ENCODE results near the gene ADRB2.

Gene ADRB2

GRCh38 chr5:148831590-148832565 is 5.5 kb downstream of the ADRB2 start:
- DNase-seq (ENCODE audit: low read depth in 3 of 3): no peak

- DNase-seq (ENCODE audit: low read depth in 3 of 3): no peak
These were observed 6.7 kb downstream of the ADRB2 start for GRCh38 chr5:148833122-148833521.

GRCh38 chr5:148833925-148834324 is 7.5 kb downstream of the ADRB2 start:
- DNase-seq (ENCODE audit: low read depth in 3 of 3): no peak

- DNase-seq (ENCODE audit: low read depth in 3 of 3): no peak
These were observed 8.3 kb downstream of the ADRB2 start for GRCh38 chr5:148834689-148835088.

- DNase-seq (ENCODE audit: low read depth in 3 of 3): no peak
These were observed 10.2 kb downstream of the ADRB2 start for GRCh38 chr5:148836272-148837250.

- no peak for DNase-seq (ENCODE audit: low read depth in 3 of 3)
These were observed 11.0 kb downstream of the ADRB2 start for GRCh38 chr5:148837383-148837782.

- no peak for DNase-seq (ENCODE audit: low read depth in 3 of 3)
These were observed 11.9 kb downstream of the ADRB2 start for GRCh38 chr5:148838357-148838756.

GRCh38 chr5:148839960-148840359 is 13.5 kb downstream of the ADRB2 start:
- DNase-seq (ENCODE audit: low read depth in 3 of 3): no peak

- DNase-seq (ENCODE audit: low read depth in 3 of 3): no peak
These were observed 14.1 kb downstream of the ADRB2 start for GRCh38 chr5:148840531-148840930.

GRCh38 chr5:148841519-148841918 is 15.1 kb downstream of the ADRB2 start:
- DNase-seq (ENCODE audit: low read depth in 3 of 3): no peak

- no peak for DNase-seq (ENCODE audit: low read depth in 3 of 3)
These were observed 15.8 kb downstream of the ADRB2 start for GRCh38 chr5:148842161-148842560.

GRCh38 chr5:148843510-148844318 is 17.3 kb downstream of the ADRB2 start:
- DNase-seq (ENCODE audit: low read depth in 3 of 3): no peak

GRCh38 chr5:148844433-148845280 is 18.2 kb downstream of the ADRB2 start:
- no peak for DNase-seq (ENCODE audit: low read depth in 3 of 3)

GRCh38 chr5:148846930-148847329 is 20.5 kb downstream of the ADRB2 start:
- no peak for DNase-seq (ENCODE audit: low read depth in 3 of 3)

- no peak for DNase-seq (ENCODE audit: low read depth in 3 of 3)
These were observed 21.0 kb downstream of the ADRB2 start for GRCh38 chr5:148847456-148847855.

GRCh38 chr5:148848393-148849031 is 22.1 kb downstream of the ADRB2 start:
- no peak for DNase-seq (ENCODE audit: low read depth in 3 of 3)

GRCh38 chr5:148849461-148849860 is 23.1 kb downstream of the ADRB2 start:
- no peak for DNase-seq (ENCODE audit: low read depth in 3 of 3)

- no peak for DNase-seq (ENCODE audit: low read depth in 3 of 3)
These were observed 24.4 kb downstream of the ADRB2 start for GRCh38 chr5:148850836-148851235.

- no peak for DNase-seq (ENCODE audit: low read depth in 3 of 3)
These were observed 27.5 kb downstream of the ADRB2 start for GRCh38 chr5:148853868-148854267.
